22Rv1 (cell line): ENCODE data around the gene SH3PXD2A.

Experiments used
- ZFX ChIP-seq: fragments of 450-650 bp; IDR thresholded peaks from 2 replicates; pipeline ENCODE4 v1.6.1; 2017; ENCODE audit warnings: antibody characterized with exemption, borderline replicate concordance
- TF ChIP-seq, protein P1 (sequence below): fragments of 450-650 bp; IDR thresholded peaks from 2 replicates; pipeline ENCODE4 v1.5.1; 2017; ENCODE audit warnings: mild to moderate bottlenecking

DNA sequence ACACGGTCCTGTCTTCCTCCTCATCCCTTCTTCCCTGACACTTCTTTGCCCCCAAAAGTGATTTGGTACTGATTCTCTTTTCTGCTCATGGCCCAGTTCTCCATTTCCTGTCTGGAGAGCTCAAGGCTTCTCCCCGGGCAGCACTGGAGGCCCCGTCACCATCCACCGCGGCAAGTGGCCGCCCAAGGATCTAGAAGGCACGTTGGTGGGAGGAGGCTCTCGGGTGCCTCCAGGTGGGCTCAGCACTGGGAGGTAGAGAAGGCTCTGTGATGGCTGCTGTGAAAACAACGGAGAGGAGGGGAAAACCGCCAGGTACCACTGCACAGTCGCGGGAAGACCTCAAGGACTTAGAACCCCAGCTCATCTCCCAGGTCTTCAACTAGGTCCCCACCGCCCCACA lies 227.5 kb downstream of the SH3PXD2A start:
- no peak for TF ChIP-seq ZFX
- TF ChIP-seq, protein P1, sequence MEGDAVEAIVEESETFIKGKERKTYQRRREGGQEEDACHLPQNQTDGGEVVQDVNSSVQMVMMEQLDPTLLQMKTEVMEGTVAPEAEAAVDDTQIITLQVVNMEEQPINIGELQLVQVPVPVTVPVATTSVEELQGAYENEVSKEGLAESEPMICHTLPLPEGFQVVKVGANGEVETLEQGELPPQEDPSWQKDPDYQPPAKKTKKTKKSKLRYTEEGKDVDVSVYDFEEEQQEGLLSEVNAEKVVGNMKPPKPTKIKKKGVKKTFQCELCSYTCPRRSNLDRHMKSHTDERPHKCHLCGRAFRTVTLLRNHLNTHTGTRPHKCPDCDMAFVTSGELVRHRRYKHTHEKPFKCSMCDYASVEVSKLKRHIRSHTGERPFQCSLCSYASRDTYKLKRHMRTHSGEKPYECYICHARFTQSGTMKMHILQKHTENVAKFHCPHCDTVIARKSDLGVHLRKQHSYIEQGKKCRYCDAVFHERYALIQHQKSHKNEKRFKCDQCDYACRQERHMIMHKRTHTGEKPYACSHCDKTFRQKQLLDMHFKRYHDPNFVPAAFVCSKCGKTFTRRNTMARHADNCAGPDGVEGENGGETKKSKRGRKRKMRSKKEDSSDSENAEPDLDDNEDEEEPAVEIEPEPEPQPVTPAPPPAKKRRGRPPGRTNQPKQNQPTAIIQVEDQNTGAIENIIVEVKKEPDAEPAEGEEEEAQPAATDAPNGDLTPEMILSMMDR, result no peak
